Activated CD4-positive, alpha-beta T cell treated with anti-CD3 and anti-CD28 coated beads, Interleukin-2, amount 10 ng/mL, durations not matched to agents 24 days and 14 days (primary cell): ENCODE measurements around the gene TYW1B. TPM values are rescaled to one million over a fixed set of nuclear protein-coding genes. Genes with fewer than 3 reads are reported as not detected.
"Not testable (repeated sequence)": the region's sequence is repeated elsewhere in the genome, so short reads cannot be mapped to it uniquely, and the experiment has no call there.

Experiments
- DNase-seq: peaks from one replicate; pipeline ENCODE4 v3.0.0; 2022
- H3K27ac Mint-ChIP-seq: one replicate; pipeline ENCODE4 v1.8.0; 2022; ENCODE audit warnings: mild to moderate bottlenecking, mixed read lengths
- H3K27me3 Mint-ChIP-seq: one replicate; pipeline ENCODE4 v1.8.0; 2022; ENCODE audit warnings: mixed read lengths
- H3K36me3 Mint-ChIP-seq: one replicate; pipeline ENCODE4 v1.8.0; 2022; ENCODE audit warnings: low read depth, mild to moderate bottlenecking, mixed read lengths
- H3K4me1 Mint-ChIP-seq: one replicate; pipeline ENCODE4 v1.8.0; 2021; ENCODE audit warnings: mixed read lengths
- H3K4me3 Mint-ChIP-seq: one replicate; pipeline ENCODE4 v1.8.0; 2022; ENCODE audit warnings: mild to moderate bottlenecking, moderate library complexity, mixed read lengths
- H3K9me3 Mint-ChIP-seq: one replicate; pipeline ENCODE4 v1.8.0; 2021; ENCODE audit warnings: mixed read lengths
- intact Hi-C: fragments of 100-400 bp; cut with micrococcal nuclease; formaldehyde crosslinking; loops from one replicate; pipeline ENCODE4 v1.15.1; 2023
- total RNA-seq: library from RNA; stranded (reverse); gene quantifications from 2 replicates; pipeline ENCODE4 v1.2.3, GENCODE V29; 2022

TYW1B gene
- total RNA-seq, 1 donor from 2014 or later, result 3.3 TPM

DNA sequence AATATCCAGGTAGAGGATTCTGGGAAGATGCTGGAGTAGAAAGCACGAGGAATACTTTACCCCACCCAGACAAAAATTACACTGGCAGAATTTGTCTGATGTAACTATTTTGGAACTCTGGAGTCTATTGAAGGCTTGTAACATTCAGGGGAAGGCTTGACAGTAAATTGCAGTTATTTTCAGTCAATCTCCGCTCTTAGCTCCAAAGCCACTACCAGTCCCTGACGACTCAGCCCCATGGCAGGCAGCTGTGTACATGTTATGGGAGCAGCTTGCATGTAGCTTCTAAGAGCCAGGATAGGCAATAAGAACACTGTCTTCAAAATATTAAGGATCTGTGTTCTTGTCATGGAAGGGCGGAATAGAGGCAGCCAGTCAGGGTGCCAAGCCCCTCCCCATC is 238.0 kb downstream of the TYW1B start:
- peaks cover 16% of the 10 kb centered on the region for H3K9me3 Mint-ChIP-seq
- H3K27ac Mint-ChIP-seq, H3K4me1 Mint-ChIP-seq, H3K36me3 Mint-ChIP-seq, DNase-seq, H3K27me3 Mint-ChIP-seq, H3K4me3 Mint-ChIP-seq, intact Hi-C loops: not testable (repeated sequence)

GRCh38 chr7:72587267-72587666 is 240.7 kb downstream of the TYW1B start:
- H3K36me3 Mint-ChIP-seq, DNase-seq, H3K4me3 Mint-ChIP-seq, H3K27me3 Mint-ChIP-seq, H3K27ac Mint-ChIP-seq, intact Hi-C loops, H3K4me1 Mint-ChIP-seq: not testable (repeated sequence)
- peaks cover 18% of the 10 kb centered on the region for H3K9me3 Mint-ChIP-seq

GRCh38 chr7:72584576-72584975 is 243.4 kb downstream of the TYW1B start:
- H3K27ac Mint-ChIP-seq, DNase-seq, intact Hi-C loops, H3K4me1 Mint-ChIP-seq, H3K4me3 Mint-ChIP-seq, H3K36me3 Mint-ChIP-seq, H3K27me3 Mint-ChIP-seq: not testable (repeated sequence)
- H3K9me3 Mint-ChIP-seq, result peaks cover 12% of the 10 kb centered on the region

DNA sequence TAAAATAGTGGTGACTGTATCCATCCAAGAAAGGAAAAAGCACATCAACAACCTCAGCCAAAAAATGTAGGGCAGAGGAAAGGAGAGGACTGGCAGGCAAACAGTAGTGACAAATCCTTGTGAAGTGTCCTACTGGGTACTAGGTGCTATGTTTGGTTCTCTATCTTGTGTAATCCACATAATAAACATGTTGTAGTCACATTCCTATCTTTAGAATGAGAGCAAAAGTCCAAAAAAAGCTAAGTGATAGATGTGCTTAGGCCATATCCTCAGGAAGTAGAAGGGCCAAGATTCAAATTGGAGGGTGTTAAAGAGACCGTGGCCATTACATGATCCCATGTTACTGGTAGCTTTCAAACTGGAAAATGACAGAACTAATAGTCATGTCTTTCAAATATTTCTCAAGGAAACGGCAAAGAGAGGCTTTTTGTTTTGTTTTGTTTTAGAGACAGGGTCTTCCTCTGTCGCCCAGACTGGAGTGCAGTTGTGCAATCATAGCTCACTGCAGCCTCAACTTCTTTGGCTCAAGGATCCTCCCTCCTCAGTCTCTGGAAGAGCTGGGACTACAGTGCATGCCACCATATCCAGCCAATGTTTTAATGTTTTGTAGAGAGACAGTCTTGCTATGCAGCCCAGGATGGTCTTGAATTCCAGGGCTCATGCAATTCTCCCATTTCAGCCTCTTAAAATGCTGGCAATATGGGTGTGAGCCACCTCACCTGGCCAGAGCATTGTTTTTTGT is 244.2 kb downstream of the TYW1B start:
- H3K36me3 Mint-ChIP-seq, intact Hi-C loops, H3K27ac Mint-ChIP-seq, H3K4me3 Mint-ChIP-seq, H3K27me3 Mint-ChIP-seq, DNase-seq, H3K4me1 Mint-ChIP-seq: not testable (repeated sequence)
- H3K9me3 Mint-ChIP-seq, result peaks cover 12% of the 10 kb centered on the region

DNA sequence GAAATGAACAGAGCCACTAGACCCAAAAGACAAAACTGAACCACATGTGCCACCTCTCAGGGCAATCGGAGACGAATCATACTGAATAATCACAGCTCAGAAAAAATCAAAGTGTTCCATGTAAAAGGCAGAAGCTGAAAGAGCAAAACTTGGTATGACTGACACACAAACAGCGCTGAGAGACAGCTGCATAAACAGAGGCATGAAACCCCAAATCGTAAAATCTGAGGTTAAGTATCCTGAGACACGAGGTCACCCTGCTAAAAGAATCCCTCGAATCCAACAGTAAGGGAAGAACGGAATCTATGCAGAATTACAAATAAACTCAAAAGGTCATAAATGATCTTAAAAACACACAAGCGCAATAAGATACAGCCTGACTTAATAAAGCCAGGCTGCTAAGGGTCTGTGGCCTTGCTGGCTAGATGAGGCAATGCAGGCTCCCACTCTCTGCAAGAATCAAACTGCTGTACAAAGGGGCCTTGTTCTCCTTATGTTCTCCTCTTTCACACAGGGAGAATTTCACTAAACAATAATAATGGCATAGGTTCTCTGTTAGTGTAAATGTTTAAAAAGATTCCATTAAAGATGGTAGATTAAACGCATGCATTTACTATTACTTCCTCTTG is 247.7 kb downstream of the TYW1B start:
- H3K4me3 Mint-ChIP-seq, H3K27me3 Mint-ChIP-seq, H3K4me1 Mint-ChIP-seq, DNase-seq, intact Hi-C loops, H3K27ac Mint-ChIP-seq, H3K36me3 Mint-ChIP-seq, H3K9me3 Mint-ChIP-seq: not testable (repeated sequence)

DNA sequence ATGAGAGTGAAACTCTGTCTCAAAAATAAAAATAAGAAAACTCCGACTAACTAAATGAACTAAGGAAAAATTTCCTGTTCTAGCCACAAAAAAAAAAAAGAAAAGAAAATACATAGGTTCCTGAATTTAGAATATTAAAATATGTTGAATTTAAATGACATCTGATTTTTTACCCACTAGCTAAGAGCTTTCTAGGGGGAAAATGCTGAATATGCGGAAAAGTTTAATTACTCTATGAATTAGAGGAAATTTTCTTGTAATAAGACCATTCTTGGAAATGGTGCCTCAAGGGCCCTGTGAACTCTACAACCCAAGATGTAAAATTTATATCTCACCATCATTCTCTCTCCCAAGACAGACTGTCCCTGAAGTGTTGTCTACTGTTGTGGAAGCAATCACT is 250.9 kb downstream of the TYW1B start:
- no peaks in the 10 kb centered on the region for H3K4me1 Mint-ChIP-seq
- H3K9me3 Mint-ChIP-seq, result no peaks in the 10 kb centered on the region
- peaks cover 4% of the 10 kb centered on the region for H3K36me3 Mint-ChIP-seq
- H3K4me3 Mint-ChIP-seq, result no peak overlapping the region
- H3K27ac Mint-ChIP-seq, result no peak overlapping the region
- DNase-seq, result no peak
- H3K27me3 Mint-ChIP-seq, result no peaks in the 10 kb centered on the region
- intact Hi-C loops, result no loop called here

- H3K27ac Mint-ChIP-seq, H3K27me3 Mint-ChIP-seq, intact Hi-C loops, H3K9me3 Mint-ChIP-seq, H3K36me3 Mint-ChIP-seq, H3K4me3 Mint-ChIP-seq, DNase-seq, H3K4me1 Mint-ChIP-seq: not testable (repeated sequence)
Observed at GRCh38 chr7:72561988-72562387, 266.0 kb downstream of the TYW1B start.

- H3K27me3 Mint-ChIP-seq, H3K4me3 Mint-ChIP-seq, H3K36me3 Mint-ChIP-seq, H3K9me3 Mint-ChIP-seq, intact Hi-C loops, H3K4me1 Mint-ChIP-seq, H3K27ac Mint-ChIP-seq, DNase-seq: not testable (repeated sequence)
Observed at GRCh38 chr7:72559546-72559945, 268.5 kb downstream of the TYW1B start.

DNA sequence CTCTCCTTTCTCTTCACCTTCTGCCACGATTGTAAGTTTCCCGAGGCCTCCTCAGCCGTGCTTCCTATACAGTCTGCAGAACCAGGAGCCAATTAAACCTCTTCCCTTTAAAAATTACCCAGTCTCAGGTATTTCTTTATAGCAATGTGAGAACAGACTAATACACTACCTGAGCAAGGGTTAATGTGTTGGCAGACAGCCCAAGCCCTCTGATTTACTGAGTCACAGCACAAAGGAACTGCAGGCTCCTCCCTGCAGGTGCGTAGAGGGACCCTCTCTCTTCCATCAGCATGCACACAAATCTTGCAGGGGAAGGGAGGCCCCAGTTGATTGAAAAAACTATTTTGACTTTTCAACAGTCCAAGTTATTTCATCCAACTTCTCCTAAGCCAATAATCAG is 271.3 kb downstream of the TYW1B start:
- H3K4me3 Mint-ChIP-seq, H3K27ac Mint-ChIP-seq, intact Hi-C loops, H3K4me1 Mint-ChIP-seq, H3K36me3 Mint-ChIP-seq, H3K27me3 Mint-ChIP-seq, DNase-seq: not testable (repeated sequence)
- peaks cover 14% of the 10 kb centered on the region for H3K9me3 Mint-ChIP-seq

DNA sequence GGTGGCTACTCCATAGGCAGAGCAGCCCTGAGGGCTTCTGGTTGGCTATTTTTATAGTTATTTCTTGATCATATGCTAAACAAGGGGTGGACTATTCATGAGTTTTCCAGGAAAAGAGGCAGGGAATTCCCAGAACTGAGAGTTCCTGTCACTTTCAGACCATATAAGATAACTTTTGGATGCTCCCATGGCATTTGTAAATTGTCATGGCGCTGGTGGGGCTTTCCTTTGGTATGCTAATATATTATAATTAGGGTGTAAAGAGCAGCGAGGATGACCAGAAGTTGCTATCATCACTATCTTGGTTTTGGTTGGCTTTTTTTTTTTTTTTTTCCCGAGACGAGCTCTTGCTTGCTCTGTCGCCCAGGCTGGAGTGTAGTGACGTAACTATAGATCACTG is 272.8 kb downstream of the TYW1B start:
- H3K4me3 Mint-ChIP-seq, H3K36me3 Mint-ChIP-seq, intact Hi-C loops, H3K27me3 Mint-ChIP-seq, H3K27ac Mint-ChIP-seq, DNase-seq, H3K4me1 Mint-ChIP-seq: not testable (repeated sequence)
- H3K9me3 Mint-ChIP-seq, result peaks cover 15% of the 10 kb centered on the region

DNA sequence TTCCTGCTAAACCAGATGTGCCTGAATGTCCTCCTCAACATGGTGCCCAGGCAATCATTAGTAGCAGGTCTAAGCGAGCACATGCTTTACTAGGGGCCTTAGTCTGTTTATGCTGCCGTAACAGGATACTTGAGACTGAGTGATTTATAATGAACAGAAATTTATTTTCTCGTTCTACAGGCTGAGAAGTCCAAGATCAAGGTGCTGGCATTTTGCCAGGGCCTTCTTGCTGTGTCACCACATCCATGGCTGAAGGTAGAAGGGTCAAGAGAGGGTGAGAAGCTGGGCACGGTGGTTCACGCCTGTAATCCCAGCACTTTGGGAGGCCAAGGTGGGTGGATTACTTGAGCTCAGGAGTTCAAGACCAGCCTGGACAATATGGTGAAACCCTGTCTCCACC is 273.6 kb downstream of the TYW1B start:
- peaks cover 18% of the 10 kb centered on the region for H3K9me3 Mint-ChIP-seq
- DNase-seq, H3K36me3 Mint-ChIP-seq, H3K4me3 Mint-ChIP-seq, H3K27me3 Mint-ChIP-seq, intact Hi-C loops, H3K4me1 Mint-ChIP-seq, H3K27ac Mint-ChIP-seq: not testable (repeated sequence)

GRCh38 chr7:72550454-72550853 is 277.5 kb downstream of the TYW1B start:
- H3K4me3 Mint-ChIP-seq, H3K36me3 Mint-ChIP-seq, H3K27me3 Mint-ChIP-seq, H3K4me1 Mint-ChIP-seq, H3K27ac Mint-ChIP-seq, intact Hi-C loops, DNase-seq: not testable (repeated sequence)
- H3K9me3 Mint-ChIP-seq, result peaks cover 18% of the 10 kb centered on the region

DNA sequence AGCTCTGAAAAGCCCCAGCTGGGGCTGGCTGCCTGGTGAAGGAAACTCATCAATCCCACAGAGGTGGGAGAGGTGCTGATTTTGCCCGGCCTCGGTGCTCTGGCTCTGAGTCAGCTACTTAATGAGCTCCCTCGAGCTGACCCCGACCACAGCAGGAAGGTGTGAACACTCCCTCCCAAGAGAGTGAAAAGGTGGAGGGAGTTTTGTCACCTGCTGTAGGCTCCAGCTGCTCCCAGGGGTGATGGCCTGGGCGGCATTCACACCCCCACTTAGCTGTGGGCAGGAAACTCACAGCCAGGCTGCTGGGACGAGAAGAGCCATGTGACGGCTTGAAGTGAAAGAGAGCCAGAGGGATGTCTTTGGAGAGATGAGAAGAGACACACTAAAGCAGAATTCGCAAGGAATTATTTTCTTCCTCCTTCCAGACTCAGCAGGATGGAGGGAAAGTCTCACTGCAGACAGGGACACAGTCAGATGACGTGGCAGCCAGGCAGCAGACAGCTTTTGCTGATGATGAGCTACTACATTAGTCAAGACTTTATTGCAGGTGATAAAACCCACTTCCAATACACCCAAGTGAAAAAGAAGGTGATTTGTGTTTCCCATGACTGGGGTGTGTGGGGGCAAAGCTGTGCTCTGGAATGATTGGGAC is 281.3 kb downstream of the TYW1B start:
- not testable (repeated sequence) for H3K9me3 Mint-ChIP-seq, H3K36me3 Mint-ChIP-seq

DNA sequence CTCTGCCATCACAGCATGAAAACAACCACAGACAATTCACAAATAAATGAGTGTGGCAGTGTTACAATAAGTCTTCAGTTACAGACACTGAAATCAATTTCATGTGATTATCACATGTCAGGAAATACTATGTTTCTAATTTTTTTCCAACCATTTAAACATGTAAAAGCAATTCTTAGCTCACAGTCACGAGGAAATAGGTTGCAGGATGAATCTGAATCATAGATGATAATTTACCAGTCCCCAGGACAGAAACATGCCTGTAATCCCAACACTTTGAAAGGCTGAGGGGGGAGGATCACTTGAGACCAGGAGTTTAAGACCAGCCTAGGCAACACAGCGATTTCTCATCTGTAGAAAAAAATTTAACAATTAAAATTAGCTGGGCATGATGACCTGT is 283.5 kb downstream of the TYW1B start:
- H3K27me3 Mint-ChIP-seq, H3K4me3 Mint-ChIP-seq, intact Hi-C loops, DNase-seq, H3K4me1 Mint-ChIP-seq, H3K36me3 Mint-ChIP-seq, H3K9me3 Mint-ChIP-seq, H3K27ac Mint-ChIP-seq: not testable (repeated sequence)

More for the DNA sequence above, 281.3 kb downstream of the TYW1B start:
- H3K27ac Mint-ChIP-seq, H3K4me3 Mint-ChIP-seq, DNase-seq, H3K27me3 Mint-ChIP-seq, intact Hi-C loops, H3K4me1 Mint-ChIP-seq: not testable (repeated sequence)
